HG03060 (cell line): Measurements from ENCODE around the gene PCSK4.
A peak's percentile ranks its signal among the peaks of the same experiment; 100 is the strongest.
"Not testable (repeated sequence)": the region's sequence is repeated elsewhere in the genome, so short reads cannot be mapped to it uniquely, and the experiment has no call there.

Source experiments
- ATAC-seq: cut with Tn5 transposase; IDR thresholded peaks from one replicate; pipeline ENCODE4 v1.9.1; 2021; ENCODE audit warnings: low read depth, moderate number of reproducible peaks; ENCODE audit not compliant: unreplicated experiment

Gene PCSK4

DNA sequence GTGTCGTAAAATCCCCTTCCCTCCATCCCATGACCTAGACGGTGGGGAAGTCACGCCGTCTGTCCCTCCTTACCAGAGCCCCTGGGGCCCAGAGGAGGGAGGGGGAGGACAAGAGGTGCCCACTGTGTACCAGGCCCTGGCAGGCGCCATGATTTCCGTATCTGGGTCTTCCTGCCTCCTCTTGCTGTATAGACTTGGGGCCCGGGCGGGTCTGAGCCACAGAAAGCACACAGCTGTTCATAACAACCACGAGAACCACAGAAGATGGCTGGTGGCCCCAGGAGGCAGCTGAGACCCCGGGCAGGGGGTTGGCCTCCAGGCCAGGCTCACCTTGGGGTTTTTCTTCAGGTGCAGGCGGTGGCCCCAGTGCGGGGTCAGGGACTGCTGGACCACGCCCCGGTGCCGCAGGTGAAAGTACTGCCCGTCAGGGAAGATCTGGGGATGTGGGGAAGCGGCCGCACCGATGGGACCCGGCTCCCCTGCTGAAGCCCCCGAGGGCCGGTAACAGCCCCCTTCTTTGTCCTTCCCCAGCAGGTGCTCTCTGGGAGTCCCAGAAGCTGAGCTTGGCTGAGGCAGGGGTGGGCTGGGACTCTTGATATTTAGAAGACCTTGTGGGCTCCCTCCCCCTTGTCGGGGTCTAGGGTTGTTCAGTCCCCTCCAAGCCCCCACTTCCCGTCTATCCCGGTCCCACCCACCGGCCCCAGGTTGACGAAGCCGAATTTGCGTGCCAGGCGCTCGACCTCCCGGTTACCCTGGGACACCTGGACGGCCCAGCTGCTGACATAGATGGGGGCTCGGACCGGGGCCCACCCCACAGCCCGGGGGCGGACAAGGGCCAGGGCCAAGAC lies 463 bp downstream of the PCSK4 start:
- ATAC-seq: no peak

DNA sequence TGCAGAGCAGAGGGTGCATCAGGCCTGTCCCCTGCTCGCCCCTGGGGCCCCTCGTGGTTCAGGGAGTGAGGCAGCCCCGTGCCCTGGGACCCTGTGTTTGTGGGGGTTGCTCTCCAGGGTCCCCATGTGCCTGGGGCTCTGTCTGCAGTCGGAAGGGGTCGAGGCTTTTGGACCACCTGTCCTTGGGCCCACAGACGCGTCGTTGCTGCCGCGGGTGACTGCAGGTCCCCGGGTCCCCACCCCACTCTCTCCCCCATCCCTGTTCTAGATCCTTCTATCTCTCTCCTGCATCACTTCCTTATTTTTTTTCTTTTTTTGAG lies 1.9 kb downstream of the PCSK4 start:
- ATAC-seq: no peak

DNA sequence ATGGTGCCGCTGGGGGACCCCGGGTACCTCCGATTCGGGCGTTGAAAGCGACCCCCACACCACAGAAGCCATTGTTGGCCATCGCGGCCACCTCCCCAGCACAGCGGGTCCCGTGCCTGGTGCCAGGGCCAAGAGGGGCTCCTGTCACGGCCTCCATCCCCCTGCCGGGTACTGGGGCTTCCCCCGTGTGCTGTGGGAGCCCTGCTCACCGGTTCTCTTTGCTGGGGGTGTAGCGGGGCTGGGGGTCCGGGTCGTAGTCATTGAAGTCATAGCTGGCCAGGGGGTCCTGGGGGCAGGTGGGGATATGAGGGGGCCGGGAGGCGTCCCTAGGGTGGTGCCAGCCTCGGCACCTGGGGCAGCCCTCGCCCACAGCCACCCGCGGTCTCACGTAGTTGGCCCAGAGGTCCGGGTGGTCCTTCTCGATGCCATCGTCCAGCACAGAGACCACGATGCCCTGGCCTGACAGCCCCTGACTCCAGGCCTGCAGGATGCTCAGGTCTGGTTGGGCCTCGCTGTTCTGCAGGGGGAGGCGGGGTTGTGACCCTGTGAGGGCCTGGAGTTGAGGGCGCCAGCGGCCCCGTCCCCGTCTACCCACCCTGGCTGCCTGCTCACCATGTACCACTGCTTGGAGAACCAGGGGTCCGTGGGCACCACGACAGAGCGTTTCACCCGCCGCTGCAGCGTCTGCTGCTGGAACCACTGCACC lies 2.4 kb downstream of the PCSK4 start:
- ATAC-seq: no peak

DNA sequence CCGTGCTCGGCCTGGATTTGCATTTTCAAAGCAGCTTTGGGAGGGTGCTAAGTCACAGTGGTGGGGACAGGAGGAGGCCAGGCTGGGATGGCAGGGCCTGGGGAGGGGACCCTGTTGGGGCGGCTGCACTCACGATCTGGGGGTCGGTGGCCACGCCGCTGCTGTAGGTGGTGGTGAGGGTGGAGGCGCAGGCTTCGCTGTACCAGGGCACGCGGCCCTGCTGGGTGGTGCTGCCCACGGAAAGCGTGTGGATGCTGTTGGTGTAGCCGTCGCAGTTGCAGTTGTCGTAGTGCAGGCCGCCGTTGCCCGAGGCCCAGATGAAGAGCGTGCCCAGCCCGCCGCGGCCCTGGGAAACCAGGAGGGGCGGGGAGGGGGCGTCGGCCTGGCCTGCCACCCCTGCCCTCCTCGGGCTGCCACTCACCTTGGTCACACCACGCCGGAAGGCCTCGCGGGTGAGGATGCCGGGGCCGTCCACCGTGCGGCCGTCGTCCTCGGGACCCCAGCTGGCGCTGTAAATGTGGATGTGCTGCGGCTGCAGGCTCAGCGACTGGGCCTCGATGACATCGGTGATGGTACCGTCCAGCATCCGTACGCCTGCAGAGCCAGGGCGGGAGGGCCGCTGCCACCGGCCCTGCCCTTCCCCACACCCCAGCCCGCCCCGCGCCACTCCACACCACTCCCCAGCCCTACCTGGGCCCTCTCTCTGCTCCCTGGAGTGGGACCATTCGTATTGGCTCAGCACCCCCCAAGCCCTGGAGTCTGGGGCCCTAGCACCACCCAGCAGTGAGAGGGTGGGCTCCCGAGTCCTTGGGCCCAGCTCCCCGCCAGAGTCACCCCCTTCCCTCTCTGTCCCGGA lies 3.2 kb downstream of the PCSK4 start:
- no peak for ATAC-seq

DNA sequence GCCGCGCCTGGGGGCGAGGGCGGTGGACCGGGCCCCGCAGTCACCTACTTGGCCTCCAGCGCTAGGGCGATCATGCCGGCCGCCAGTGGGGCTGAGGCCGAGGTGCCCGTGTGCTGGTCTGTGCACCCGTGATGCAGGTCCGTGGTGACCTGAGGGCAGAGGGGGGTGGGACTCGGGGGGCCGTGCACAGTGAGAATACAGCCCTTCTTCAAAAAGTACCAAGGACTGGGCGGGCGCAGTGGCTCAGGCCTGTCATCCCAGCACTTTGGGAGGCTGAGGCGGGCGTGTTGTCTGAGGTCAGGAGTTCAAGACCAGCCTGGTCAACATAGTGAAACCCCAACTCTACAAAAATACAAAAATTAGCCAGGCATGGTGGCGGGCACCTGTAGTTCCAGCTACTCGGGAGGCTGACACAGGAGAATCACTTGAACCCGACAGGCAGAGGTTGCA lies 6.1 kb downstream of the PCSK4 start:
- ATAC-seq: no peak

DNA sequence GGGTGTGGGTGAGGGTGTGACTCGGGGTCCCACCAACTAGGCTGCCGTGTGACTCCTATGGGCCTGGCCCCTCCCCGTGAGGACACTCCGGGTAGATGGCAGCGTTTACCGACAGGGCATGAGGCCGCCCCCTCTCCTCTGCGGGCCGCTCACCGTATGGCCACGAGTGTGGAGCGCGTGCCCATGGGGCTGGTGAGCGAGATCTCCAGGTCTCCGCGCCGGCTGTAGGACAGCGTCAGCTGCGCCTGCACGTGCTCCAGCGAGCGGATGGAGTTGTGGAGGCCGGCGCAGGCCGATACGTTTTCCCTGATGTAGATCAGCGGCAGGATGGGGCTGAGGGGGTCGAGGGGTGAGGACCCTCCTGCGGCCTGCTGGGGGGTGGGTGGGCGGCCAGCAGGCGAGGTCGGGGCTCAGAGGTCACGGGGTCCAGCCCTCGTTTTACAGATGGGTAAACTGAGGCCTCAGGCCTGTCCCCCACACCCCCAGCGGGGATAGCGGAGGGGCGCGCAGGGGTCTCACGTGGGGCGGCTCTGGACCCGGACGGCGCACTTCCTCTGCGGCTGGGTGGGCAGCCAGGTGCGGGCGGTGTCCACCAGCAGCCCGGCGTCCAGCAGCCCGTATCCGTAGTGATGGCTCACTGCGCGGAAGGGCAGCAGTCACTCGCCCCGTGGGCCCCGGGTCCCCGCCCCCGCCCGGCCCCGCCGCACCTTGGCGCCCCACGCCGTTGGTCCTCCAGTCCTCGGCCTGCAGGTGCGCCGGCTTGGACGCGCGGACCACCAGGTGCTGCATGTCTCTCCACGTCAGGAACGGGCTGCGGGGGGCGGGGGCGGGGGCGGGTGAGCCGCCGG lies 6.8 kb downstream of the PCSK4 start:
- ATAC-seq: no peak

DNA sequence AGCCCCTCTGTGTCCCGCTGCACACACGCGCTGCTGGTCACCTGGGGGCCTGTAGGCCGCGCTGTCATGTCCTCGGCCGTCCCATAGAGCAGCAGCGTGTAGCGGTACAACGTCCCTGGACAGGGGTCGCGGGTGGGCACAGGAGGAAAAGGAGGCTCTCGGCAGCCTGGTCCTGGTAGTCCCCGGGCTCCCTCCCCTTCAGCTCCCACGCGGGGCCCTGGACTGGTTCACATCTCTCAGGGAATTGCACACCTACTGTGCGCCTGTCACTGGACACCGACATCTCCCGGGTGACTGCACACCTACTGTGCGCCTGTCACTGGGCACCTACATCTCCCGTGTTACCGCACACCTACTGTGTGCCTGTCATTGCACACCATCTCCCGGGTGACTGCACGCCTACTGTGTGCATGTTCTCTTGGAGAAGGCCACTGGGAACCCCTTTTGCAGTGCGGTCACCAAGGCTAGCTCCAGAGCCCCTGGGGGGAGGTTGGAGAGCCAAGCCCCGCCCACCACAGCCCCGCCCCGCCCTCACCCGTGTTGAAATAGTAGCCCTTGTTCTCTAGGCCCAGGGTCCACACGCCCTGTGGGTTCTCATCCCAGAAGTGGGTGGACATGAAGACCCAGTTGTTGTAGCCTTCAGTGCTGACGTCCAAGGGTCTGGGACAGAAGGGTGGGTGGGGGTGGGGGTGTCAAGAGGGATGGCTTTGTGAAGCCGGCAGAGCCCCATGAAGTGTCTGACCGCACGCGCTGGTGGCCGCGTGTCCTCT lies 7.6 kb downstream of the PCSK4 start:
- no peak for ATAC-seq

DNA sequence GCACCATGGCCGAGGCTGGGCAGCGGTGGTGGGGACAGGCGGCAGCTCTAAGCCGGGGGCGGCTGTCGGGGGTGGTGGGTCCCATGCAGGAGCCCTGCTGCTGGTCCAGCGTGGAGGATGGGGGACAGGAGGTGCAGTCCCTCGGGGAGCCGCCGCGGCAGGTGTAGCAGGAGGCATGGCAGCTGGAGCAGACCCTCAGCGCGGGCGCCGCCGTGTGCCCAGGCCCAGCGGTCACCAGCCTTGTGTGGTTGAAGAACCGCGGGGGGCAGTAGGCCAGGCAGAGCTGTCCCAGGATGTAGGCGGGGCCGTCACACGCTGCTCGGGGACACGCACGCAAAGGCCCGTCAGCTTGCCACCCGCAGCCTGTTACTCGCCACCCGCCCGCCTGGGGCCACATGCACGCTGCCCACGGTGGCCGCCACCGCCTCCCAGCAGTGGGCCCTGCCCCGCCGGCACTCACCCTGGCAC lies 8.2 kb downstream of the PCSK4 start:
- no peak for ATAC-seq

DNA sequence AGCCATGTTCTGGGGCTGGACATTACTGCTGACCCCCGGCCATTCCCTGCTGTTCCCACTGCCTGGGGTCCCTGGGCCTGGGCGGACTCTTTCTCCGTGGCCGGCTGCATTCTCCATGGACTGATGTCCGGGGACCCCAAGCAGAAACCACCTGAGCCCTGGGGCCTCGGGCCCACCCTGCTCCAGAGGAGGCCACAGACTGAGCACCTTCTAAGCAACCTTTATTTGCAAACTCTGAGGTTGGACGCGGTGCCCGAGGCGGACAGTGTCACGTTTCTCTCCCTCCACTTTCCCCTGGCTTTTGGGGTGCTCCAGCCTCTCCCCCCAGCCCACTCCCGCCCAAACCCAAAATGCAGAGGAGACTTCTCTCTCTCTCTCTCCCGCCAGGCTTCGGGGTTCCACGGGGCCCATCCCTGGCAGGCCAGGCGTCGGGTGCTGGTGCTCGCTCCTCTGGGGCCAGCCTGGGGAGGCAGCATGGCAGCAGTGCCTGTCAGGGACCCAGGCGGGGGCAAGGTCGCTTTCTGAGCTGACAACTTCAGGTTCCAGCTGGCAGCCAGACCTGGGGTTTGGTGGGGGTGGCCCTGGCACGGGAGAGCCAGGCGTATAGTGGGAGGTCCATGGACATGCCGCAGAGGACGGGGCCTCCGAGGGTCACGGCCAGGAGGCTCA lies 8.8 kb downstream of the PCSK4 start:
- no peak for ATAC-seq

DNA sequence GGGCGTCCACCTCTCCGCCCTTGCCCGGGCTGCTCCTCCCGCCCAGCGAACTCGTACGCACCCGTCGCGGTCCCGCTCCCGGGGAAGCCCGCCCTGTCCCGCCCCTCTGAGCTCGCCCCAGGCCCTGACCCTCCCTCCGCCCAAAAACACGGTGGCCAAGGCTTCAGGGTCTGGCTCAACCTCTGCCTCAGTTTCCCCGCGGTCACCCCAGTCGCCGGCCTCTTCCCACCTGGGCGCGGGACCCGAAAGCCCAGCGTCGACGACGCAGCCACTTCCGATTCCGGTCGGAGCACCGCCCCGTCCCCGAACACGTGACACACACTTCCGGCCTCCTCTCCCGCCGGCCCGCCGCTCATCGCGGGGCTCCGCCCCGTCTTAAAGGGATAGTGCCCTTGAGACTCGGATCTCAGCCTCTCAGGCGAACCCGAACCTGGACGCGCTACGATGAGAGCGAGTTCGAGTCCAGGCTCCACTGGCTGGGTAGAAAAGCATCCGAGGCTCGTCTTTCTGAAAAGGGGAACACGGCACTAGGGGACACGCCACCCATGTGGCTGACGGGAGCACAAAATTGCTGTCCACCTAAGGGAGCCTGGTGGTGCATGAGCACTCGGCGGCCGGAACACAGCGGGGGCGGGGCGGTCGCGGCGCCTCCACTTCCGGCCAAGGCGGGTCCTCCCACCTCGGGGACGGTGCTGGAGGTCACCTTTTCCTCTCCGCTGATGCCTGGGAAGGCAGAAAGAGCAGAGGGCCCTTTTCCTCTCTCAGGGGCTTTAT lies 11.0 kb downstream of the PCSK4 start, which contains the start of gene C19orf25:
TSS of gene C19orf25 (minus strand) at position 282 of the 774 bp plus-strand sequence. CDS start 312 bp downstream, outside the sequence.
- ATAC-seq: peak; percentile 61

DNA sequence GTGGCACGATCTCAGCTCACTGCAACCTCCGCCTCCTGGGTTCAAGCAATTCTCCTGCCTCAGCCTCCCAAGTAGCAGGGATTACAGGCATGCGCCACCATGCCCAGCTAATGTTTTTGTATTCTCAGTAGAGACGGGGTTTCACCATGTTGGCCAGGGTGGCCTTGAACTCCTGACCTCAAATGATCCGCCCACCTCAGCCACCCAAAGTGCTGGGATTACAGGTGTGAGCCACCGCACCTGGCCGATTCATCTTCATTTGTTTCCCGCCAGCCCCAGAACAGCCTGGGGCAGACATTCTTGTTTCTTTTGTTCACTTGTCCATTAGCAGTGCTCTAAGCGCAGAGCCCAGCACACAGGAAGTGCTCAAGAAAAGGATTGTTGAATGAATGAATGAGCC lies 13.1 kb downstream of the PCSK4 start:
- not testable (repeated sequence) for ATAC-seq

DNA sequence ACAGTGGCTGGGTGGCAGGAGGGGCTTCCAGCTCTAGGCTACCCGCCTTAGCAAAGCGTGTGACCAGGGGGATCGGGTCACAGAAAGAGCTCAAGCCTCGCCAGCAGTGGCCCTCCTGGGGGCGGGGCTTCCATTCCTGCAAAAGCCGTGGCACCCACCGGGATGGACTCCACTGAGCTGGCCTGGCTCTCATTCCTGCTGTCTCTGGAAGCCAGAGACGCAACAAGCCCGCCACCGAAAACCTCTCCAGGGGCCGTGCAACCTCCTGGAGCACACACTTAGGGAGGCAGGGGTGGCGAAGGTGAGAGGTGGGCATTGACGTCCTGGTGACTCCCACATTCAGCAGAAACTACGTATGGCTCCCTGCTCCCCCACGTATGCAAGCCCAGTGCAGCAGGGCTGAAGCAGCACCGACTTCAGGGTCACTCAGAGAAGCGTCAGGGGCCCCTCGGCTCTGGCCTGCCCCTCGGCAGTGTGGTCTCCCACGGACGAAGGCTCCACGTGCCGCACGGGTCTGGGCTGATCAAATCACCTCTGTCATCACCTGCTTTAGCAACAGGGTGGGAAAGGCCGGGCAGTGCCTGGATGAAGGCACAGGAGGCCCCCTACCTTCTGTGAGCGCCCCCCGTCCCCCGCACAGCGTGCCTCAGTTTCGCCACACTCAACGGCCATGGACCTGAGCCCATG lies 14.3 kb downstream of the PCSK4 start:
- ATAC-seq: no peak

DNA sequence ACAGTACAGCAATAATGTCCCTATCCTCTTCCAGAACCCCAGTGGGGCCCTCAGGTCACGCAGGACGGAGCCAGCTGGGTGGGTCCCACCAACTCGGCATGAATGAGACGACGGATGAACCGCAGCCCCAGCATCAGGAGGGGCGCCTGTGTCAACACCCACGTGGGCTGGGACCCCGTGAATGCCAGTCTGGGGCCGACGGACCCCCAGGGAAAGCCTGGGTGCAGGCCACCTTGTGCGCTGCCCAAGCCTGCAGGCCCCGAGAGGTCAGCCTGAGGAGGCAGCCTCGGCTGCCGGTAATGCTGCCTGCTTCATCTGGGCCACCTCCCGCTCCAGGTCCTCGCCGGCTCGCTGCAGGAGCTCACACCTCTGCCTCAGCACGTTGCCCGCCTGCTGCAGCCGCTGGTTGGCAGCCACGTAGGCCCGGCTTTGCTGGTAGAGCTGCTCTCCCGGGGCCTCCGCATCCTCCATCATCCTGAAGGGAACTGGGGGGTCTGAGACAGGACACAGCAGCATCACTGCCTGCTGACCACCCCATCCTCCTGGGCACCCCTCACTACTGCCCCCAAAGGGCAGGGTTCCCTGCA lies 15.3 kb downstream of the PCSK4 start:
- ATAC-seq: no peak

DNA sequence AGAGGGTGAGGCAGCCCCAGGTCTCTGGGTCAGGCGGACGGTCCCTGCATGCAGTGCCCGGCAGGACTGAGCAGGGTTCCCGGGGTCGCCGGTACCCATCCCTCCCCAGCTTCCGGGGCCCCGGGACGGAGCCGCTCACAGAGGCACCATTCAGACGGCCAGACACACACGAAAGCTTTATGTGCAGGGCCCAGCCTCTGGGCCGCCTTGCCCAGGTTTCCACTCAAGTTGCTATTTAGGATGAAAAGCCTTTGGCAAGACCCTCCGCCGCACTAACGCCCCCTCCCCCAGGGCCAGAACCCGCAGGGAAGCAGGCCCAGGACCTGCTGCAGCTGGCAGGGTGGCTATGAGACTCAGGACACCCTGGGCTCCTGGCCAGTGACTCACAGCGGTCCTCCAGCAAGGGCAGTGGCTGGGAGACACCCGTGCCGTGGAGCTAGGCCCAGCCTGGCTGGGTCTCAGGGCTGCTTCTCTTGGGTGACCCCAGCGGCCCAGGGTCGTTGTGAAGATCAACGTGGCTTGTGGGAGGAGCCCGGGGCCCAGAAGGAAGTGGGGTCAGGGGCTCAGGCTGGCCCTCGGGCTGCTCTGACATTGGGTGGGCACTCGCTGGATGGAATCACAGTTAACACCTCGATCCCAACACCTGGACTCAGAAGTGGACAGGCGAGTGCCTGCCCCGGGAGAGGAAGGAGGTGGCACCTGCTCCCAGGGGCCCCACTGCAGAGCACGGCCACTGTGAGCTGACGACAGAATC lies 16.0 kb downstream of the PCSK4 start:
- no peak for ATAC-seq

DNA sequence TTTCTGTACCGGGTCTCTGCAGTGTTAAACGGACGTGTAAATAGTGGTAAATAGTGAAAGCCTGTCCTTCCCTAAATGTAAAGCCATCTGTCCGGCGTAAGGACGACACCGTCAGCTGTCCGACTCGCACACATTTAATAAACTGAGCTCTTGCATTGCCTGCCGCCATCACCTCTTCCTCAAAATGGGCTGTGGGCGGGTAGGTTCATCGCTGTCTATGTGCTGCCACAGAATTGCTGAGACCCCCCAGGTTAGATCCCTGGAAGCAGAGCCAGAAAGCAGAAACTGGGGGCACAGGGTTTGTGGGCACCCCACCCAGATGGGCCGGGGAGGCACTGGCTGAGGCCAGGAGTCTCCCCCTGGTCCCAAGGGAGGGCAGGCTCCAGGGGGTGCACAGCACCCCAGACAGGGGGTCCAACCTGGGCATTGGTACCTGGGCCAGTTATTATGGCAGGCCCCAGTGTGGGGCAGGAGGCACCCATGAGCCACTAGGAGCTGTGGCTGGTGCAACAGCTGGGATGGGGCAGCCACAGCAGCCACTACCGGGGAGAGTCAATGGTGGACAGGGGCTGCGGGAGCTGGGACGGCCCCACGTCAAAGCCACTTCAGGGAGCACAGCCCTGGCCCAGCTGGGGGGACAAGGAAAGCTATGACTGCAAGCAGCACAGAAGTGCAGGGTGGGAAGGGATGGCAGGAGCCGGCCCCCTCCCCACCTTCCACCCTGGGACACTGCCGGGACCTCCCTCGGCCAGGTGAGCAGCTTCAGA lies 16.9 kb downstream of the PCSK4 start:
- no peak for ATAC-seq
